Activated CD4-positive, alpha-beta memory T cell treated with anti-CD3 and anti-CD28 coated beads for 36 hours (primary cell): ENCODE data around the gene UCN2. TPM values are rescaled to one million over a fixed set of nuclear protein-coding genes. Genes with fewer than 3 reads are reported as not detected.
"Not testable (repeated sequence)": the region's sequence is repeated elsewhere in the genome, so short reads cannot be mapped to it uniquely, and the experiment has no call there.

ENCODE experiments used
- CTCF ChIA-PET: fragments of 350-600 bp; sonication (Branson Sonifier 250); formaldehyde crosslinking; loops from one replicate; lab custom pipeline; 2021; ENCODE audit warnings: antibody characterized with exemption, inconsistent platforms; lab: Charles Lee
- POLR2A ChIA-PET: fragments of 350-600 bp; sonication (Branson Sonifier 250); formaldehyde crosslinking; loops from one replicate; lab custom pipeline; 2021; ENCODE audit warnings: antibody characterized with exemption; lab: Charles Lee
- DNase-seq: peaks from one replicate; pipeline ENCODE4 v3.0.0-alpha.2; 2020
- H3K27ac Mint-ChIP-seq: one replicate; pipeline ENCODE4 v1.8.0; 2021; ENCODE audit warnings: mixed read lengths
- H3K27me3 Mint-ChIP-seq: one replicate; pipeline ENCODE4 v1.8.0; 2021; ENCODE audit warnings: mixed read lengths
- H3K36me3 Mint-ChIP-seq: one replicate; pipeline ENCODE4 v1.8.0; 2021; ENCODE audit warnings: mixed read lengths
- H3K4me1 Mint-ChIP-seq: one replicate; pipeline ENCODE4 v1.8.0; 2021; ENCODE audit warnings: low read depth, mixed read lengths
- H3K4me3 Mint-ChIP-seq: one replicate; pipeline ENCODE4 v1.8.0; 2021; ENCODE audit warnings: mild to moderate bottlenecking, mixed read lengths
- H3K9me3 Mint-ChIP-seq: one replicate; pipeline ENCODE4 v1.8.0; 2021; ENCODE audit warnings: mixed read lengths
- intact Hi-C: fragments of 100-400 bp; cut with micrococcal nuclease; formaldehyde crosslinking; loops from one replicate; pipeline ENCODE4 v1.15.1; 2023
- total RNA-seq, 2 experiments: library from RNA; stranded (reverse); gene quantifications; one replicate each; pipeline ENCODE4 v1.2.3, GENCODE V29; 2021

Gene UCN2
- total RNA-seq, 2 experiments from 2014 or later = not detected

DNA sequence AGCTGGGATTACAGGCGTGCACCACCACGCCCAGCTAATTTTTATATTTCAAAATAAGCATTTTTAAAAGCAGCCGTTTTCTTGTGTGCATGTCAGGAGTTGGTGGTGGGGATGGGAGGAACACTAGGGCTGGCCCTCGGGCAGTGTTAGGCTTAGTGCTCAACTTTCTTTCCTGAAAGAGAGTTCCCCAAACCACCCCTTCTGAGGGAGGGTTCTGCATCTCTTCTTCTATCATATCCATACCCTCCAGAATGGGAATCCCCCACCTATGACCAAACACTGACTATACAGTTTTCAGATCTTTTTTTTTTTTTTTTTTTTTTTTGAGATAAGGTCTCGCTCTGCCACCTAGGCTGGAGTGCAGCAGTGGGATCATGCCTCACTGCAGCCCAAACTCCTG, 19.4 kb downstream of the UCN2 start:
- Mint-ChIP-seq H3K4me3 (no peak overlapping the region), H3K36me3 (no peaks in the 10 kb centered on the region), H3K27me3 (no peaks in the 10 kb centered on the region), H3K27ac (no peak overlapping the region), H3K9me3 (no peaks in the 10 kb centered on the region), H3K4me1 (peaks cover 7% of the 10 kb centered on the region)
- POLR2A ChIA-PET = interaction anchor here (0.7 kb wide), 1 partner anchor 39 kb away, joined by 3 read pairs; no protein-coding TSS in a partner anchor
- no peak for DNase-seq
- intact Hi-C loops = no loop called here
- CTCF ChIA-PET = no interaction called here

DNA sequence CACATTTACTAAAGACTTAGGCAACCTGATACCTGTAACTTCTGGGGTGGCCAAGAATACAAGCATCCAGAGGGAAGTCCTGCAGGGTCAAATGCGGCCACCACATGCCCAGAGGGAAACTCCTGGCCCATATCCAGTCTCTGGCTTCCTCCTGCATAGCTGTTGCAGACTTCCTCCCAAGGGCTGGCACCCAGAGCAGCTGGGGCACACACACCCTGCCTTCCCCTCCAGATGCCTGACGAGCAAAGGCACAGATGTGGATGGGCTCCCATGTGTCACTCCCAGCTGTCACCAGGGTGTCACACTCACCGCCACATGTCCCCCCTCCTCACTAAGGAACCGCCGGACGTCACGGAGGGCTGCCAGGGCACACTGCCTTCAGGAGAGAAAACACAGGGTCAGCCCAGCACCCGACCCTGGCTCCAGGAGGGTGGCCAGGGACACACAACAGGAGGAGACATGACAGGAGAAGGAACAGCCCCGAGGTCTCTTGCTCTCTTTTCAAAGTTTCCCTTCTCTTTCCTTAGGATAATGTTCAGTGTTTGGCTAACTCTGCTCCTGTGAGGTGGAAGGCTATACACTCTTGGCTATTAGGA, 20.2 kb downstream of the UCN2 start:
- POLR2A ChIA-PET = no interaction called here

GRCh38 chr3:48538451-48538850, 25.1 kb downstream of the UCN2 start:
- no peak for DNase-seq
- intact Hi-C loops = no loop called here
- H3K4me3 Mint-ChIP-seq = no peak overlapping the region
- peaks cover 3% of the 10 kb centered on the region for H3K36me3 Mint-ChIP-seq
- no peaks in the 10 kb centered on the region for H3K4me1 Mint-ChIP-seq
- H3K9me3 Mint-ChIP-seq = no peaks in the 10 kb centered on the region
- ChIA-PET POLR2A (no interaction called here), CTCF (interaction anchor here (1.3 kb wide), 1 partner anchor 138 kb away, joined by 3 read pairs; no protein-coding TSS in a partner anchor)
- H3K27me3 Mint-ChIP-seq = no peaks in the 10 kb centered on the region
- H3K27ac Mint-ChIP-seq = no peak overlapping the region

More for the DNA sequence above, 20.2 kb downstream of the UCN2 start:
- intact Hi-C loops = no loop called here
- H3K36me3 Mint-ChIP-seq = no peaks in the 10 kb centered on the region
- peaks cover 3% of the 10 kb centered on the region for H3K4me1 Mint-ChIP-seq
- no peaks in the 10 kb centered on the region for H3K27me3 Mint-ChIP-seq
- H3K27ac Mint-ChIP-seq = no peak overlapping the region
- CTCF ChIA-PET = no interaction called here
- no peaks in the 10 kb centered on the region for H3K9me3 Mint-ChIP-seq
- H3K4me3 Mint-ChIP-seq = no peak overlapping the region
- no peak for DNase-seq

GRCh38 chr3:48536785-48537184, 26.8 kb downstream of the UCN2 start:
- intact Hi-C loops = no loop called here
- Mint-ChIP-seq H3K4me1 (no peaks in the 10 kb centered on the region), H3K9me3 (no peaks in the 10 kb centered on the region), H3K27ac (no peak overlapping the region), H3K27me3 (no peaks in the 10 kb centered on the region), H3K4me3 (no peak overlapping the region), H3K36me3 (peaks cover 3% of the 10 kb centered on the region)
- ChIA-PET CTCF (interaction anchor here (0.9 to 2.2 kb wide), 2 partner anchors 101 to 136 kb away, joined by 3 to 9 read pairs; no protein-coding TSS in a partner anchor), POLR2A (no interaction called here)
- DNase-seq = no peak

DNA sequence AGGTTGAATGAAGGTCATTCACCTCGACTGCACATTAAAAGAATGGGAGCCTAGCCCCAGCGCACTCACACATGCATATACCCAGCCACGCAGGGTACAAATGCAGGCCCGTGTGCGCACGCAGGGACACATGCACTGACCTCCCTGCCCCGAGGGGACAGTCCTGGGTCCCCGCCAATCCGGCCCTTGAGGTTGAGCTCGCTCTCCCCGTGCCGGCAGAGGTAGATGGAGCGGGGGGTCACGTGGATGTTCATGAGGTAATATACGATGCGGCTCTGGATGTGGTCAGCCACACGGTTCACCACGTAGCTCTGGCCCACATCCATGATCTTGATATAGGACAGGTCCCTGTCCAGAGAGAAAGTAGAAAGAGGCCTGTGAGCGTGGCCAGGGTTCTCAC, 27.5 kb downstream of the UCN2 start:
- intact Hi-C loops = no loop called here
- DNase-seq = no peak
- H3K27ac Mint-ChIP-seq = no peak overlapping the region
- CTCF ChIA-PET = interaction anchor here (0.9 to 2.2 kb wide), 2 partner anchors 100 to 135 kb away, joined by 3 to 9 read pairs; no protein-coding TSS in a partner anchor
- no peaks in the 10 kb centered on the region for H3K9me3 Mint-ChIP-seq
- no peaks in the 10 kb centered on the region for H3K27me3 Mint-ChIP-seq
- no peak overlapping the region for H3K4me3 Mint-ChIP-seq
- peaks cover 3% of the 10 kb centered on the region for H3K36me3 Mint-ChIP-seq
- POLR2A ChIA-PET = no interaction called here
- no peaks in the 10 kb centered on the region for H3K4me1 Mint-ChIP-seq

- no peaks in the 10 kb centered on the region for H3K27me3 Mint-ChIP-seq
Observed at GRCh38 chr3:48535578-48535977, 28.0 kb downstream of the UCN2 start.

DNA sequence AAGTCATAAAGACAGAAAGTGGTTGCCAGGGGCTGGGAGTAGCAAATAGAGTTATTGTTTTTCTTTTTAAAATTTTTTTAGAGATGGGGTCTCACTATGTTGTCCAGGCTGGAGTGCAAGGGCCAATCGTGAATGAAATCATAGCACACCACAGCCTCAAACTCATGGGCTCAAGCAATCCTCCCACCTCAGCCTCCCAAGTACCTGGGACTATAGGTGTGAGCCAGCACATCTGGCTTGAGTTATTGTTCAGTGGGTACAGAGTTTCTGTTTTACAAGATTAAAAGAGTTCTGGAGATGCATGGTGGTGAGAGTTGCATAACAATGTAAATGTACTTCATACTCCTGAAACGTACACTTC, 30.6 kb downstream of the UCN2 start:
- Mint-ChIP-seq H3K4me3 (no peak overlapping the region), H3K27ac (no peak overlapping the region), H3K9me3 (no peaks in the 10 kb centered on the region), H3K27me3 (no peaks in the 10 kb centered on the region), H3K4me1 (no peaks in the 10 kb centered on the region), H3K36me3 (peaks cover 4% of the 10 kb centered on the region)
- intact Hi-C loops = no loop called here
- CTCF ChIA-PET = interaction anchor here (0.8 to 3.0 kb wide), 3 partner anchors 14 to 25 kb away, joined by 3 to 10 read pairs (median 3); no protein-coding TSS in a partner anchor
- DNase-seq = no peak
- POLR2A ChIA-PET = no interaction called here

More at GRCh38 chr3:48535578-48535977, 28.0 kb downstream of the UCN2 start:
- Mint-ChIP-seq H3K4me1 (no peaks in the 10 kb centered on the region), H3K4me3 (no peak overlapping the region), H3K36me3 (peaks cover 3% of the 10 kb centered on the region), H3K9me3 (no peaks in the 10 kb centered on the region), H3K27ac (no peak overlapping the region)
- intact Hi-C loops = no loop called here
- POLR2A ChIA-PET = no interaction called here
- no peak for DNase-seq
- CTCF ChIA-PET = interaction anchor here (2.2 kb wide), 1 partner anchor 100 kb away, joined by 9 read pairs; no protein-coding TSS in a partner anchor

- ChIA-PET POLR2A (no interaction called here), CTCF (interaction anchor here (1.3 to 3.0 kb wide), 2 partner anchors 14 to 17 kb away, joined by 3 to 10 read pairs; no protein-coding TSS in a partner anchor)
- no peak overlapping the region for H3K4me3 Mint-ChIP-seq
- H3K27me3 Mint-ChIP-seq = no peaks in the 10 kb centered on the region
- no peaks in the 10 kb centered on the region for H3K9me3 Mint-ChIP-seq
- no peak for DNase-seq
- intact Hi-C loops = no loop called here
- H3K36me3 Mint-ChIP-seq = peaks cover 5% of the 10 kb centered on the region
- no peaks in the 10 kb centered on the region for H3K4me1 Mint-ChIP-seq
- no peak overlapping the region for H3K27ac Mint-ChIP-seq
Observed at GRCh38 chr3:48532271-48532976, 31.2 kb downstream of the UCN2 start.

DNA sequence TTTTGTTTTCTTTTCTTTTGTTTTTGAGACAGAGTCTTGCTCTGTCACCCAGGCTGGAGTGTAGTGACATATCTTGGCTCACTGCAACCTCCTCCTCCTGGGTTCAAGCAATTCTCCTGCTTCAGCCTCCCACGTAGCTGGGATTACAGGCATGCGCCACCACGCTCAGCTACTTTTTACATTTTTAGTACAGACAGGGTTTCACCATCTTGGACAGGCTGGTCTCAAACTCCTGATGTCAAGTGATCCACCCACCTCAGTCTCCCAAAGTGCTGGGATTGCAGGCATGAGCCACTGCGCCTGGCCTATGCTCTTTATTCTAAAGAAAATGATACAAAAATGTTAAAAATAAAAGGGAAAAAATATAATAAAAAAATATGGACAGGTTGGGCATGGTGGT, 32.9 kb downstream of the UCN2 start:
- intact Hi-C loops, H3K27ac Mint-ChIP-seq, DNase-seq, H3K36me3 Mint-ChIP-seq, H3K4me3 Mint-ChIP-seq, H3K9me3 Mint-ChIP-seq, H3K27me3 Mint-ChIP-seq, H3K4me1 Mint-ChIP-seq: not testable (repeated sequence)
- ChIA-PET CTCF (interaction anchor here (0.7 kb wide), 1 partner anchor 11 kb away, joined by 3 read pairs; no protein-coding TSS in a partner anchor), POLR2A (interaction anchor here (0.6 to 1.1 kb wide), 2 partner anchors 10 to 15 kb away, joined by 3 to 4 read pairs; no protein-coding TSS in a partner anchor)

DNA sequence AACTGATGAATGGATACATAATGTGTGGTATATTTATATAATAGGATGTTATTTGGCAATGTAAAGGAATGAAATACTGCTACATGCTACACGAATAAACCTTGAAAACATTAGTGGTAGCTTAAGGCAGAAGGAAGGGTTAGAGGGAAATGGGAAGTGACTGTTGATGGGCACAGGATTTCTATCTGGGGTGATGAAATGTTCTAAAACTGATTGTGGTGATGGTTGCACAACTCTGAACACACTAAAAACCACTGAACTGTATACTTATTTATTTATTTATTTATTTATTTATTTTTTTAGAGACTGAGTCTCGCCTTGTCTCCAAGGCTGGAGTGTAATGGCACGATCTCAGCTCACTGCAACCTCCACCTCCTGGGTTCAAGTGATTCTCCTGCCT, 34.8 kb downstream of the UCN2 start:
- no peak overlapping the region for H3K27ac Mint-ChIP-seq
- peaks cover 4% of the 10 kb centered on the region for H3K36me3 Mint-ChIP-seq
- intact Hi-C loops = no loop called here
- H3K27me3 Mint-ChIP-seq = no peaks in the 10 kb centered on the region
- DNase-seq = no peak
- H3K4me3 Mint-ChIP-seq = no peak overlapping the region
- H3K9me3 Mint-ChIP-seq = no peaks in the 10 kb centered on the region
- H3K4me1 Mint-ChIP-seq = no peaks in the 10 kb centered on the region
- POLR2A ChIA-PET = no interaction called here
- CTCF ChIA-PET = interaction anchor here (0.7 to 1.7 kb wide), 2 partner anchors 92 to 717 kb away, joined by 3 to 4 read pairs; no protein-coding TSS in a partner anchor

- Mint-ChIP-seq H3K27me3 (no peaks in the 10 kb centered on the region), H3K4me3 (no peak overlapping the region), H3K9me3 (no peaks in the 10 kb centered on the region), H3K27ac (no peak overlapping the region), H3K36me3 (peaks cover 5% of the 10 kb centered on the region), H3K4me1 (no peaks in the 10 kb centered on the region)
- ChIA-PET CTCF (interaction anchor here (1.7 kb wide), 1 partner anchor 92 kb away, joined by 4 read pairs; no protein-coding TSS in a partner anchor), POLR2A (no interaction called here)
- intact Hi-C loops = no loop called here
- DNase-seq = no peak
Observed at GRCh38 chr3:48528048-48528447, 35.5 kb downstream of the UCN2 start.

GRCh38 chr3:48524970-48525369, 38.6 kb downstream of the UCN2 start:
- H3K9me3 Mint-ChIP-seq = no peaks in the 10 kb centered on the region
- intact Hi-C loops = no loop called here
- no peak for DNase-seq
- ChIA-PET CTCF (no interaction called here), POLR2A (no interaction called here)
- no peaks in the 10 kb centered on the region for H3K4me1 Mint-ChIP-seq
- H3K27ac Mint-ChIP-seq = no peak overlapping the region
- peaks cover 5% of the 10 kb centered on the region for H3K36me3 Mint-ChIP-seq
- H3K4me3 Mint-ChIP-seq = no peak overlapping the region
- H3K27me3 Mint-ChIP-seq = no peaks in the 10 kb centered on the region
